ENCODE measurements around the gene SLC22A2.

SLC22A2 gene

GRCh38 chr6:160275511-160276003 lies 16.9 kb upstream of the SLC22A2 start:
- TF ChIP-seq, protein P1, sequence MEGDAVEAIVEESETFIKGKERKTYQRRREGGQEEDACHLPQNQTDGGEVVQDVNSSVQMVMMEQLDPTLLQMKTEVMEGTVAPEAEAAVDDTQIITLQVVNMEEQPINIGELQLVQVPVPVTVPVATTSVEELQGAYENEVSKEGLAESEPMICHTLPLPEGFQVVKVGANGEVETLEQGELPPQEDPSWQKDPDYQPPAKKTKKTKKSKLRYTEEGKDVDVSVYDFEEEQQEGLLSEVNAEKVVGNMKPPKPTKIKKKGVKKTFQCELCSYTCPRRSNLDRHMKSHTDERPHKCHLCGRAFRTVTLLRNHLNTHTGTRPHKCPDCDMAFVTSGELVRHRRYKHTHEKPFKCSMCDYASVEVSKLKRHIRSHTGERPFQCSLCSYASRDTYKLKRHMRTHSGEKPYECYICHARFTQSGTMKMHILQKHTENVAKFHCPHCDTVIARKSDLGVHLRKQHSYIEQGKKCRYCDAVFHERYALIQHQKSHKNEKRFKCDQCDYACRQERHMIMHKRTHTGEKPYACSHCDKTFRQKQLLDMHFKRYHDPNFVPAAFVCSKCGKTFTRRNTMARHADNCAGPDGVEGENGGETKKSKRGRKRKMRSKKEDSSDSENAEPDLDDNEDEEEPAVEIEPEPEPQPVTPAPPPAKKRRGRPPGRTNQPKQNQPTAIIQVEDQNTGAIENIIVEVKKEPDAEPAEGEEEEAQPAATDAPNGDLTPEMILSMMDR (IDR thresholded peaks at IDR 0.05; ENCODE audit: borderline replicate concordance, control extremely low read depth, extremely low read depth, insufficient read depth, missing control alignments) = no peak
- DNase-seq (ENCODE audit: low spot score) = no peak
- in situ Hi-C loops (cut with MboI; ENCODE audit: low sequenced_read_pairs, unreplicated experiment) = no loop called here

GRCh38 chr6:160274871-160275510 lies 16.4 kb upstream of the SLC22A2 start:
- in situ Hi-C loops (cut with MboI; ENCODE audit: low sequenced_read_pairs, unreplicated experiment) = no loop called here
- TF ChIP-seq, protein P1 (IDR thresholded peaks at IDR 0.05; ENCODE audit: borderline replicate concordance, control extremely low read depth, extremely low read depth, insufficient read depth, missing control alignments) = no peak
- no peak for DNase-seq (ENCODE audit: low spot score)

DNA sequence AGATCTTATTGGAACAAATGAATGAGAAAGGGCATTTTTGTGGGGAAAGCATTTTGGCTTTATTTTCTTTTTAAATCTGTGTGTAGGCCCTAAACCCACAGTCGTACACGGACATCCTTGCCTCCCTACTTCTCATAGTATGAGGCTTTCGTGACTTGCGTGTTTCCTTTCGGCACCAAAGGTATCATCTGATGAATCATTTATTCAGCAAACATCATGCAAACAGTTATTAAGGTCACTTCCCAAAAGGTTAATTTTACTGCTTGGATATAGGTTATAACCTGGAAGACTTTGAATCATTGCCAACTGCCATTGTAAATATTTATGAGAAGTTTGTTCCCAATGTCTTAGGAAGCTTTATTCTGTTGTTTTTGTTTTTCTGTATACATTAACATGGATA lies 15.1 kb upstream of the SLC22A2 start:
- in situ Hi-C loops (cut with MboI; ENCODE audit: low sequenced_read_pairs, unreplicated experiment) = no loop called here
- TF ChIP-seq, protein P1 (IDR thresholded peaks at IDR 0.05; ENCODE audit: borderline replicate concordance, control extremely low read depth, extremely low read depth, insufficient read depth, missing control alignments) = no peak
- DNase-seq (ENCODE audit: low spot score) = no peak

GRCh38 chr6:160273196-160273595 lies 14.6 kb upstream of the SLC22A2 start:
- DNase-seq (ENCODE audit: low spot score) = no peak
- in situ Hi-C loops (cut with MboI; ENCODE audit: low sequenced_read_pairs, unreplicated experiment) = no loop called here
- TF ChIP-seq, protein P1 (IDR thresholded peaks at IDR 0.05; ENCODE audit: borderline replicate concordance, control extremely low read depth, extremely low read depth, insufficient read depth, missing control alignments) = no peak

GRCh38 chr6:160272707-160273106 lies 14.1 kb upstream of the SLC22A2 start:
- TF ChIP-seq, protein P1 (IDR thresholded peaks at IDR 0.05; ENCODE audit: borderline replicate concordance, control extremely low read depth, extremely low read depth, insufficient read depth, missing control alignments) = no peak
- no peak for DNase-seq (ENCODE audit: low spot score)
- in situ Hi-C loops (cut with MboI; ENCODE audit: low sequenced_read_pairs, unreplicated experiment) = no loop called here

DNA sequence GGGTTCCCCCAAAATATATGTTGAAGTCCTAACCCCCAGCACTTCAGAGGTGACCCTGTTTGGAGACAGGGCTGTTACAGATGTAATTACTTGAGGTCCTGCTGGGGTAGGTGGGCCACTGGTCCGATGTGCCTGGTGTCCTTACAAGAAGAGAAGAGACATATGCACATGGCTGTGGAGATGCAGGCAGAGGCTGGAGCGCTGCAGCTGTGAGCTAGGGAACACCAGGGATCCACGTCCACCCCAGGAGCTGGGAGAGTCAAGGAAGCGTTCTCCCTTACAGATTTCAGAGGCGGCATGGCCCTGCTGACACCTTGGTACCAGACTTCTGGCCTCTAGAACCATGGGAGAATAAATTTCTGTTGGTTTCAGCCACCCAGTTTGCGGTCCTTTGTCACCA lies 11.7 kb upstream of the SLC22A2 start:
- TF ChIP-seq, protein P1 (IDR thresholded peaks at IDR 0.05; ENCODE audit: borderline replicate concordance, control extremely low read depth, extremely low read depth, insufficient read depth, missing control alignments) = no peak
- in situ Hi-C loops (cut with MboI; ENCODE audit: low sequenced_read_pairs, unreplicated experiment) = no loop called here
- no peak for DNase-seq (ENCODE audit: low spot score)
